GM21381 (cell line): Measurements from ENCODE around the gene MTRF1.
"Not testable (repeated sequence)": the region's sequence is repeated elsewhere in the genome, so short reads cannot be mapped to it uniquely, and the experiment has no call there.

Source experiments
- ATAC-seq: cut with Tn5 transposase; IDR thresholded peaks from one replicate; pipeline ENCODE4 v1.9.1; 2021; ENCODE audit warnings: mild to moderate bottlenecking, moderate library complexity; ENCODE audit not compliant: unreplicated experiment

Gene MTRF1

GRCh38 chr13:41182231-41182630 is 81.1 kb downstream of the MTRF1 start:
- no peak for ATAC-seq

GRCh38 chr13:41179593-41180250 is 83.7 kb downstream of the MTRF1 start:
- no peak for ATAC-seq

GRCh38 chr13:41178040-41178439 is 85.3 kb downstream of the MTRF1 start:
- ATAC-seq = no peak

- no peak for ATAC-seq
Observed at GRCh38 chr13:41177616-41178015, 85.8 kb downstream of the MTRF1 start.

GRCh38 chr13:41175576-41175975 is 87.8 kb downstream of the MTRF1 start:
- not testable (repeated sequence) for ATAC-seq
